DND-41 (cell line): Measurements from ENCODE around the gene CHPF.

ENCODE experiments used
- CTCF ChIP-seq: IDR thresholded peaks from 2 replicates; pipeline ENCODE4 v1.5.1; 2012; ENCODE audit warnings: borderline replicate concordance, low read length, moderate library complexity, mild to moderate bottlenecking; ENCODE audit not compliant: poor library complexity, severe bottlenecking; ENCODE audit errors: extremely low read depth
- EZH2 ChIP-seq: IDR thresholded peaks from 3 replicates; pipeline ENCODE4 v1.6.1; 2012; ENCODE audit warnings: borderline replicate concordance, low read depth, mild to moderate bottlenecking, moderate library complexity, low read length, inconsistent platforms; ENCODE audit not compliant: severe bottlenecking

- TF ChIP-seq CTCF (no peak), EZH2 (no peak)
Measured at GRCh38 chr2:219537657-219538488, 5.7 kb downstream of the CHPF start.
